Measurements from ENCODE around the gene KIAA1671.
"Not testable (repeated sequence)": the region's sequence is repeated elsewhere in the genome, so short reads cannot be mapped to it uniquely, and the experiment has no call there.

The KIAA1671 gene

GRCh38 chr22:25203082-25203481 is 250.6 kb downstream of the KIAA1671 start:
- no peak for DNase-seq

DNA sequence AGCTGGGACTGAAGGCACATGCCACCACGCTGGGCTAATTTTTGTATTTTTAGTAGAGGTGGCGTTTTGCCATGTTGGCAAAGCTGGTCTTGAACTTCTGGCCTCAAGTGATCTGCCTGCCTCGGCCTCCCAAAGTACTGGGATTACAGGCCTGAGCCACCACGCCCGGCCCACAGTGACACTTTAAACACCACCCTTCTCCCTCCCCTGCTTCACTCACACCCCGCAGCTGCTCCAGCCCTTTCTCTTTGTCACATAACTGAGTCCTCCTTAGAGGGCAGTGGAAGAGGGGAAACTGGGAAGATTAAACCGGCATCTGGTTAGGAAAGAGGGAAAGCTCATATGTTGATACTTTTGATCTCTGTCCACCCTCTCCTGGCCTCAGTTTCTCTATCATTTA is 252.0 kb downstream of the KIAA1671 start:
- not testable (repeated sequence) for DNase-seq

GRCh38 chr22:25205847-25206246 is 253.3 kb downstream of the KIAA1671 start:
- DNase-seq, result no peak

DNA sequence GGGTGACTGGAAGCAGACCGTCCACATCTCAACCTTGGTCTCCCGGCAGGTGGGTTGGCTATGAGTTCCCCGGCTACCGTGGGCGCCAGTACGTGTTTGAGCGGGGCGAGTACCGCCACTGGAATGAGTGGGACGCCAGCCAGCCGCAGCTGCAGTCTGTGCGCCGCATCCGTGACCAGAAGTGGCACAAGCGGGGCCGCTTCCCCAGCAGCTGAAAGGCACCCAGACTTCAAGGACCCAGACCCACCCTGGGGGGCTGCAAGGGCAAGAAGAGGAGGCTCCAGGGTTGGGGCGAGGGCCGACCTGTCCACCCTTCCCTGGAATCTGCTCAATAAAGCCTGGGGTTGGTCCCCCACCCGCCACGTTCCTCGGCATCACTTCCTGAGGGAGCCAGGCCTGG is 254.5 kb downstream of the KIAA1671 start:
- no peak for DNase-seq

DNA sequence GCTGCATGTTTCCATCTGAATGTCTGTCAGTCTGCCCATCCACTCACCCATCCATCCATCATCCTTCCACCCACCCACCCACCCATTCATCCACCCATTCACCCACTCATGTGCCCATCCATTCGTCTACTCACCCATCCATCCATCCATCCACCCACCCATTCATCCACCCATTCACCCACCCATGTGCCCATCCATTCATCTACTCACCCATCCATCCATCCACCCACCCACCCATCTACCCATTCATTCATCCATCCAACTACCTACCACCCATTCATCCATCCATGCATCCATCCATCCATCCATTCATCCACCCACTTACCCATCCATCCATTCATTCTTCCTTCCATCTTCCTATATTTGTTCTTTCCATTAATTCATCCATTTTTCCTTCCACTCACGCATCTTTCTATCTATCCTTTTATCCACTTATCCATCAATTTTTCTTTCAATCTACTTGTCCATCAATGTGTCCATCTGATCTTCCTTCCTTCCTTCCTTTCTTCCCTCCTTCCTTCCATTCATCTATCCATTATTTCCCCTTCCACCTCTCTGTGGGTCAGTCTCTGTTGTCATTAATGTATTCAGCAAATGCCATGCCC is 255.1 kb downstream of the KIAA1671 start:
- no peak for DNase-seq

GRCh38 chr22:25208328-25208727 is 255.8 kb downstream of the KIAA1671 start:
- DNase-seq, result no peak

- DNase-seq, result no peak
These were observed 256.4 kb downstream of the KIAA1671 start for GRCh38 chr22:25208743-25209505.

- no peak for DNase-seq
These were observed 258.3 kb downstream of the KIAA1671 start for GRCh38 chr22:25210793-25211192.

GRCh38 chr22:25212337-25212736 is 259.8 kb downstream of the KIAA1671 start:
- DNase-seq, result no peak

GRCh38 chr22:25213221-25213620 is 260.7 kb downstream of the KIAA1671 start:
- no peak for DNase-seq

DNA sequence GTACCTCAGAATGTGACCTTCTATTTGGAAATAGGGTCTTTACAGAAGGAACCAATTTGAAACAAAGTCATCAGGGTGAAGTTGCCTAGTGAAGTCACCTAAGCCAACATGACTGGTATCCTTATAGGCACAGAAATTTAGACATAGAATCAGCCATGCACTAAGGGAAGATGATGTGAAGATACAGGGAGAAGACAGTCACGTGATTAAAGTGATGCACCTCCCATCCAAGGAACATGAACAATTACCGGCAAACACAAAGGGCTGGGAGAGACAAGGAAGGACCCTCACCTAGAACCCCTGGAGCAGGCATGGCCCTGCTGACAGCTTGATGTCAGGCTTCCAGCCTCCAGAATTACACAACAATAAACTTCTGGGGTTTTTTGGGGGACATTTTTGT is 263.7 kb downstream of the KIAA1671 start:
- DNase-seq, result no peak

- no peak for DNase-seq
These were observed 266.7 kb downstream of the KIAA1671 start, which contains the start of gene CRYBB2 for GRCh38 chr22:25219211-25219689. TSS of gene CRYBB2 (plus strand) at chr22:25219639. CDS start at chr22:25221430, 1,791 bp downstream.

DNA sequence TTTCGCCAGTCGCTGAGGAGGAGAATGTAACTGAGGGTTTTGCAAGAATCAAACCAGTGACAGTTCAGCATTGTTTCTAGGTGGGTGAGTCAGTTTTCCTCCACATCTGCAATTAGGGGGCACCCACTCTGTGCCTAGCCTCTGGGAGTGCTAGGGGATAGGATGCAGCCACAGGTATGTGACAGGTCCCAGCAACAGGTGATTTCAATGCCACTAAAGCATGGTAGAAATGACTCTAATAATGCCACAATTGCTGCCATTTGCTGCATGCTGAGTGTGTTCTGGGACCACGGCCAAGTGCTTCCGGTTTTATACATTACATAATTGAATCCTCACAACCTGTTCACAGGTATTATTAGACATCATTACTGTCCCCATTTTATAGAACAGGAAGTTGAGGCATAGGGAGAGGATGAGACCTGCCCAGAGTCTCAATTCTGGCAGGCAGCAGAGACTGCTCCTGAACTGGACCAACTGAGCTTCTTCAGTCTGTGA is 267.5 kb downstream of the KIAA1671 start:
- DNase-seq, result no peak

DNA sequence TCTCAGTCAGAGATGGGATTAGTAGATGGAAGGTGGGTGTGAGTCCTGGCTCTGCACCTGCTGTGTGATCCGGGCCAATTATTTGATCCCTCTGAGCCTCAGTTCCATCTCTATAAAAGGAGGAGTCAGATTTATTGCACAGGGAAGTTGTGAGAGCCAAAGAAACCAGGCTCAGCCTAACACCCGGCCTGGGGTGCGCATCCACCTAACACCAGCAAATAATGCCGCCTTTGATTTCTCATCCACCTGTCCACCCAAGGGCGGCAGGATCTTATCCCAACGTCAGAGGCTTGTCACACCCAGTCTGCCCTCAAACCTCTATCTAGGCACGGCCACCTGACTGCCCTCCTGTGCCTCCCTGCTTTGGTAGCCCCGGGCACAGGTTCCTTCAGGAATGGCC is 269.3 kb downstream of the KIAA1671 start:
- no peak for DNase-seq

- DNase-seq, result no peak
These were observed 270.8 kb downstream of the KIAA1671 start for GRCh38 chr22:25223269-25223850.

DNA sequence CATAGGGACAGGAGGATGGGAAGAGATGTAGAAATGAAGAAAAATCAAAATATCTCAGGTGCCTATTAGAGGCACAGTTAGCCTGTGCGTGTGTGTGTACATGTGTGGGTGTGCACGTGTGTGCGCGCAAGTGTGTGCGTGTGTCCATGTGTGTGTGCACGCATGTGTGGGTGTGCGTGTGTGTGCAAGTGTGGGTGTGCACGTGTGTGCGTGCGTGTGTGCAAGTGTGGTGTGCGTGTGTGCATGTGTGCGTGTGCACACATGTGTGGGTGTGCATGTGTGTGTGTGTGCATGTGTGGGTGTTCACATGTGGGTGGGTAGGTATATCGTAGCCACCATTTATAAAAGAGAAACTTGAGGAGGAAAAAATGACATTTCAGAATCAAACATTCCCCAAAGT is 276.3 kb downstream of the KIAA1671 start:
- DNase-seq, result no peak

DNA sequence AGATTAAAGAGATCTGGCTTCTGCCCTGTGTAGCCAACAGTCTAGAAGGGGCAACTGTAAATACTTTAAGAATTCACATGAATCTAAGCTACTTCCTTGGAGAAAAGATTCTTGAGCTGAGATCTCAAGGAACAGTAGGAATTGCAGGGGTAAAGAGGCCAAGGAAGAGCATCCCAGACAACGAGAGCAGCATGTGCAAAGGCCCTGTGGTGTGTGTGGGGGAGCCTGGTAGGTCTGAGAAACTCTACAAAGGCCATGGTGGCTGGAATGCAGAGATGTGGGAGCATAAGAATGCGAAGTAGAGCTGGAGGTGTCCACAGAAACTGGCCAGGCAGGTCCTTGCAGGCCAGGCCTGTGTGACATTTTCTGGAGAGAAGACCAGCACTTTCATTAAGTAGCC is 278.2 kb downstream of the KIAA1671 start:
- not testable (repeated sequence) for DNase-seq

GRCh38 chr22:25232301-25232700 is 279.8 kb downstream of the KIAA1671 start:
- DNase-seq, result no peak

DNA sequence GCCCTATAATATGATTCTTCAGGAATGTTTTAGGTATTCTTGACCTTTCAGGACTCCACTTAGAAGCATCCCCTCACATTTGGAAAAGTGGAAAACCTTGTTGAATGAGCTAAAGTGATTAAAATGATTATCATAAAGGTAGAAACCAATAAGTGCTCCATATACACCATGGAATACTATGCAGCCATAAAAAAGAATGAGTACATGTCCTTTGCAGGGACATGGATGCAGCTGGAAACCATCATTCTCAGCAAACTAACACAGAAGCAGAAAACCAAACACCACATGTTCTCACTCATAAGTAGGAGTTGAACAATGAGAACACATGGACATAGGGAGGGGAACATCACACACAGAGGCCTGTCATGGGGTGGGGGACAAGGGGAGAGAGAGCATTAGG is 281.2 kb downstream of the KIAA1671 start:
- not testable (repeated sequence) for DNase-seq

DNA sequence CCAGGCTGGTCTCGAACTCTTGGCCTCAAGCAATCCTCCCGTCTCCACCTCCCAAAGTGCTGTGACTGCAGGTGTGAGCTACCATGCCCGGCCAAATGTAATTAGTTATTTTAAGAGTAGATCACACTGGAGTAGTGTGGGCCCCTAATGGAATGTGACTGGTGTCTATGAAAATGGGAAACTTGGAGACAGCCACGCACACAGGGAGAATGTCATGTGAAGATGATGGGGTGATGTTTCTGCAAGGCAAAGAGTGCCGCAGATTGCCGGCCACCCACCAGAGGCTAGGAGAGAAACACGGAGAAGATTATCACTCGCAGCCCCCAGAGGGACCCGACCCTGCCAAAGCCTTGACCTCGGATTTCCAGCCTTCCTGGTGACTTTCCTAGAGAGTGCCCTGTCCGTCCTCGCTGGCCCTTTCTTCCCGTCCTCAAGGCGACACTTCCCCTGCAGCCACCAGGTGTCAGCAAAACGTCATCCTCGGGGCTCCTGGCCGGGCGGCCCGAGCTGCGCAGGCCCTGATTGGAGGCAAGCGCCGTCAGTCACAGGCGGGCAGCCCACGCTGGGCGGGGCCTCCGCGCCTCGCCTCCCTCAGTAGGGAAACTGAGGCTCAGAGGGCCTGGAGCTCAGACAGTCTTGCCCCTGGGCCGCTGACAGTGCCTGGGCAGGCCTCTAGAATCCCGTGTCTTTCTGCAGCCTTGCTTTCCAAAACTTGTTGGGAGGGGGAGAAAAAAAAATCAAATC is 283.2 kb downstream of the KIAA1671 start:
- peak; percentile 66 for DNase-seq

- DNase-seq, result no peak
These were observed 283.9 kb downstream of the KIAA1671 start for GRCh38 chr22:25236417-25236816.

DNA sequence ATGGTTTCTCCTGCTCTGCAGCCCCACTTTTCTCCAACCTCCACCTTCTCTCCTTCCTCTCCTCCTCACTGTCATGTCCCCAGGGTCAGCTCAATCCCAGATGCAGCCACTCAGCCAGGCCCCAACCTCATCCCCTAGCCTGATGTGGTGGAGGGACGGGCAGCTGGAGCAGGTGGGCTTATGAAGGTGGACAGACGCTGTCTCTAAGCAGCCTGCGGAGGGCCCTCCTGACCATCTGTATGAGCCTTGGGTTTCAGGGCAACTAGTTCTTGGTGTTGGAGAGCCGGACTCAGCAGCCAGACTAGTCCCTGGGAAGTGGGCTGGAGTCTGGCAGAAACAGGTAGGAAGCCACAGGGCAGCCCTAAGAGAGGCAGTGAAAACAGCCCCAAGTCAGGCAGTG is 285.0 kb downstream of the KIAA1671 start:
- no peak for DNase-seq

- DNase-seq, result not testable (repeated sequence)
These were observed 285.5 kb downstream of the KIAA1671 start for GRCh38 chr22:25238058-25238457.

Measured in right kidney (tissue), 1 donor.